Measurements from ENCODE around the gene SDK1. TPM values are rescaled to one million over a fixed set of nuclear protein-coding genes. Genes with fewer than 3 reads are reported as not detected.

The SDK1 gene
- total and polyA plus RNA-seq, 2 experiments from 2014 or later, result 2.1 to 10.0 TPM

- peaks cover 13% of the 10 kb centered on the region for H3K27me3 Mint-ChIP-seq (ENCODE audit: insufficient read depth, low read depth, poor library complexity)
- Histone ChIP-seq H3K4me2 (no peak overlapping the region), H3K36me3 (ENCODE audit: insufficient read depth) (no peaks in the 10 kb centered on the region), H4K20me1 (replicated peaks; ENCODE audit: insufficient read depth) (no peaks in the 10 kb centered on the region), H3K79me2 (replicated peaks; ENCODE audit: insufficient read depth) (no peaks in the 10 kb centered on the region), H3K27ac (ENCODE audit: low read depth) (no peak overlapping the region), H3K9me2 (ENCODE audit: insufficient read depth) (peaks cover 3% of the 10 kb centered on the region; the same call in 1 of the 2 replicates), H3K4me3 (no peak overlapping the region), H3K27me3 (ENCODE audit: insufficient read depth) (no peaks in the 10 kb centered on the region), H3F3A (replicated peaks; ENCODE audit: low read depth) (no peaks in the 10 kb centered on the region), H2AFZ (no peak overlapping the region), H3K4me1 (ENCODE audit: insufficient read depth) (peaks cover 10% of the 10 kb centered on the region; the same call in 1 of the 2 replicates)
- DNase-seq (ENCODE audit: low spot score) (no peak), ATAC-seq (no peak)
- H3K4me3 Mint-ChIP-seq, result no peak overlapping the region
- peaks cover 4% of the 10 kb centered on the region; the same call in 1 of the 3 replicates for H3K36me3 Mint-ChIP-seq (ENCODE audit: low read depth)
- H3K27ac Mint-ChIP-seq, result no peak overlapping the region
- peaks cover 14% of the 10 kb centered on the region for H3K4me1 Mint-ChIP-seq
- H3K9me3 Mint-ChIP-seq, result no peaks in the 10 kb centered on the region; the same call in 2 of the 3 replicates
- TF ChIP-seq ZNF462 (CRISPR knock-in tag; IDR thresholded peaks at IDR 0.05) (no peak), JUNB (IDR thresholded peaks at IDR 0.05; ENCODE audit: unreplicated experiment) (no peak)
These were observed 747.3 kb downstream of the SDK1 start for GRCh38 chr7:4048336-4048735.

- peaks cover 9% of the 10 kb centered on the region; the same call in 2 of the 3 replicates for H3K36me3 Mint-ChIP-seq (ENCODE audit: low read depth)
- no peak for ATAC-seq
- H3K9me3 Mint-ChIP-seq, result no peaks in the 10 kb centered on the region; the same call in 2 of the 3 replicates
- H3K79me2 ChIP-seq (replicated peaks; ENCODE audit: insufficient read depth), result no peaks in the 10 kb centered on the region
- no peaks in the 10 kb centered on the region for H3F3A ChIP-seq (replicated peaks; ENCODE audit: low read depth)
- H3K4me1 ChIP-seq (ENCODE audit: insufficient read depth), result peaks cover 4% of the 10 kb centered on the region; the same call in 1 of the 2 replicates
- no peak overlapping the region for H3K27ac Mint-ChIP-seq
- H2AFZ ChIP-seq, result no peak overlapping the region
- no peak for DNase-seq (ENCODE audit: low spot score)
- no peaks in the 10 kb centered on the region for H3K9me2 ChIP-seq (ENCODE audit: insufficient read depth)
- H3K27me3 Mint-ChIP-seq (ENCODE audit: insufficient read depth, low read depth, poor library complexity), result peaks cover 13% of the 10 kb centered on the region
- H3K36me3 ChIP-seq (ENCODE audit: insufficient read depth), result no peaks in the 10 kb centered on the region
- peaks cover 6% of the 10 kb centered on the region; the same call in 2 of the 3 replicates for H3K4me1 Mint-ChIP-seq
- H3K4me2 ChIP-seq, result no peak overlapping the region
- no peak overlapping the region for H3K27ac ChIP-seq (ENCODE audit: low read depth)
- no peak overlapping the region for H3K4me3 ChIP-seq
- no peaks in the 10 kb centered on the region for H3K27me3 ChIP-seq (ENCODE audit: insufficient read depth)
- H3K4me3 Mint-ChIP-seq, result no peak overlapping the region
- no peaks in the 10 kb centered on the region for H4K20me1 ChIP-seq (replicated peaks; ENCODE audit: insufficient read depth)
- no peak for TF ChIP-seq ZNF114 (CRISPR knock-in tag; IDR thresholded peaks at IDR 0.05)
- no peak for TF ChIP-seq EZH2phosphoT487 (IDR thresholded peaks at IDR 0.05; ENCODE audit: unreplicated experiment)
- TF ChIP-seq EZH2 (IDR thresholded peaks at IDR 0.05; ENCODE audit: low read depth, unreplicated experiment), result no peak
- no peak for TF ChIP-seq STAT1 (IDR thresholded peaks at IDR 0.05; ENCODE audit: unreplicated experiment)
- TF ChIP-seq REST (IDR thresholded peaks at IDR 0.05; ENCODE audit: unreplicated experiment), result no peak
- TF ChIP-seq CTCF (conservative IDR thresholded peaks at IDR 0.05; ENCODE audit: low read depth in 2 of 2), result no peak
- no peak for TF ChIP-seq ZNF331 (CRISPR knock-in tag; IDR thresholded peaks at IDR 0.05; ENCODE audit: low read depth)
- no peak for TF ChIP-seq CREB1 (CRISPR knock-in tag; IDR thresholded peaks at IDR 0.05; ENCODE audit: low read depth)
- TF ChIP-seq POLR2AphosphoS5 (IDR thresholded peaks at IDR 0.05; ENCODE audit: low read depth), result no peak
These were observed 748.1 kb downstream of the SDK1 start for GRCh38 chr7:4049202-4049601.

All from GM23338 (cell line).